GM21423 (cell line): ENCODE measurements around the gene OXT.
"Not testable (repeated sequence)": the region's sequence is repeated elsewhere in the genome, so short reads cannot be mapped to it uniquely, and the experiment has no call there.

Experiments used
- ATAC-seq: cut with Tn5 transposase; IDR thresholded peaks from one replicate; pipeline ENCODE4 v1.9.1; 2021; ENCODE audit warnings: mild to moderate bottlenecking, moderate library complexity; ENCODE audit not compliant: unreplicated experiment

The OXT gene

GRCh38 chr20:3047486-3048419, 23.7 kb upstream of the OXT start:
- ATAC-seq: no peak

- no peak for ATAC-seq
These were observed 19.9 kb upstream of the OXT start for GRCh38 chr20:3051385-3052019.

DNA sequence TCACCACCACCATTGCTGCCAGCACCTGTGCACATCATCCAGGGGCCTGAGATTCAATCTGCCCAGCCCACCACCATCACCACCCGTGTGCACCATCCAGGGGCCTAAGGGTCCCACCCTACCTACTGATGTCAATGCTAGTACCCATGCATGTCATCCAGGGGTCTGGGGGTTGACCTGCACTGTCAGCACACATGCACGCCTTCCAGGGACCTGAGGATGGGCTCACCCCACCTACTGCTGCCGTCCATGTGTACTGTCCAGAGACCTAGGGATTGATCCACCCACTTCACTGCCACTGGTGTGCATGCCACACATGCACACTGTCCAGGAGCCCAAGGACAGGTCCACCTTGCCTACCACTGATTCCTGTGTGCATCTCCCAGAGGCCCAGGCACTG, 11.9 kb upstream of the OXT start:
- ATAC-seq: no peak

DNA sequence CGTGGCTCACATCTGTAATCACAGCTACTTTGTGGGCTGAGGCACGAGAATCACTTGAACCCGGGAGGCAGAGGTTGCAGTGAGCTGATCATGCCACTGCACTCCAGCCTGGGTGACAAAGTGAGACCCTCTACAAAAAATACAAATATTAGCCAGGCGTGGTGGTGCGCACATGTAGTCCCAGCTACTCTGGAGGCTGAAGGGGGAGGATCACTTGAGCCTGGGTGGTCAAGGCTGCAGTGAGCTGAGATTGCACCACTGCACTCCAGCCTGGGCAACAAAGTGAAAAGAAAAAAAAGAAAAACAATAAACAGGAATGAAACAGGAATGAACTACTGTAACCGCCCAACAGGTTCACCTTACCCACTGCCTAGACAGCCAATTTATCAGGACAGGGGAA, 7.3 kb upstream of the OXT start:
- ATAC-seq: not testable (repeated sequence)

DNA sequence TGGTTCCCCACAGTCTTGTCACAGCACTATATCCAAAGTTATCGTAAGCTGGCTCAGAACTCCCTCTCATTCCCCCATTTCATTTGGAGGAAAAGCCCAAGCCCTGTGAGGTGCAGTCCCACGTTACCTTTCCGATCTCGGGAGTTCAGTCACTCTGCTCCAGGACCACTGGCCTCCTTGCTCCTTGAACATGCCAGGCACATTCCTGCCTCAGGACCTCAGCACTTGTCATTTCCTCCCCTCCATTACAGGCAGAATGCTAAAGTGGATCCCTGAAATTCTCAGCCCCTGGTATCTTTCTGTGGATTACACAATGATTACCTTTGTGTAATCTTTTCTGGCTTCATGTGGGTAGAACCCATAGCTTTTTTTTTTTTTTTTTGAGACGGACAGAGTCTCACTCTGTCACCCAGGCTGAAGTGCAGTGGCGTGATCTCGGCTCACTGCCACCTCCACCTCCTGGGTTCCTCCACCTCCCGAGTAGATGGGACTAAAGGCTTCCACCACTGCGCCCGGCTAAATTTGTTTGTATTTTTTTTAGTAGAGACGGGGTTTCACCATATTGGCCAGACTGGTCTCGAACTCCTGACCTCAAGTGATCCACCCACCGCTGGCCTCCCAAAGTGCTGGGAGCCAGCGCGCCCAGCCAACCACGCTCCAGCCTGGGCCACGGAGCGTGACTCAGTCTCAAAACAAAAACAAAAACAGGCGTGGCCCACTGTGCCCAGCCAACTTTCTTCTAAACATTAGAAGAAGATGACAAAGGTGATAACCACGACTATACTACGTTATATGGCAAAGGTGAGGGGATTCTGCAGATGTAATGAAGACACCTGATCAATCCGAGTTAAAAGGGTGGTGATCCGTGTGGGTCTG, 4.0 kb upstream of the OXT start:
- no peak for ATAC-seq

DNA sequence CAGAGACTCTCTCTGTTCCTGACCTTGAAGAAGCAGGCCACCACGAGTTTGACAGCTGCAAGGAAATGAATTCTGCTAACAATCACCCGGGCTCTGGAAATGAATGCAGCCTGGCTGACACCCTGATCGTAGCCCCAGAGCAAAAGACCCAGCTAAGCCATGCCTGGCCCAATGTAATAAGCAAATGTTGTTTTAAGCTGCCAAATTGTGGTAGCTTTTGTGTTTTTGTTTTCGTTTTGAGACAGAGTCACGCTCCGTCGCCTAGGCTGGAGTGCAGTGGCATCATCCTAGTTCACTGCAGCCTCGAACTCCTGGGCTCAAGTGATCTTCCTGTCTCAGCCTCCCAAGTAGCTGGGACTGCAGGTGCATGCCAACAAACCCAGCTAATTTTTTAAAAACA, 3.3 kb upstream of the OXT start:
- ATAC-seq: no peak

GRCh38 chr20:3068986-3069900, 2.2 kb upstream of the OXT start:
- ATAC-seq: no peak

- no peak for ATAC-seq
These were observed 695 bp upstream of the OXT start for GRCh38 chr20:3070725-3071124.

GRCh38 chr20:3071266-3071609, 182 bp upstream of the OXT start:
- no peak for ATAC-seq

DNA sequence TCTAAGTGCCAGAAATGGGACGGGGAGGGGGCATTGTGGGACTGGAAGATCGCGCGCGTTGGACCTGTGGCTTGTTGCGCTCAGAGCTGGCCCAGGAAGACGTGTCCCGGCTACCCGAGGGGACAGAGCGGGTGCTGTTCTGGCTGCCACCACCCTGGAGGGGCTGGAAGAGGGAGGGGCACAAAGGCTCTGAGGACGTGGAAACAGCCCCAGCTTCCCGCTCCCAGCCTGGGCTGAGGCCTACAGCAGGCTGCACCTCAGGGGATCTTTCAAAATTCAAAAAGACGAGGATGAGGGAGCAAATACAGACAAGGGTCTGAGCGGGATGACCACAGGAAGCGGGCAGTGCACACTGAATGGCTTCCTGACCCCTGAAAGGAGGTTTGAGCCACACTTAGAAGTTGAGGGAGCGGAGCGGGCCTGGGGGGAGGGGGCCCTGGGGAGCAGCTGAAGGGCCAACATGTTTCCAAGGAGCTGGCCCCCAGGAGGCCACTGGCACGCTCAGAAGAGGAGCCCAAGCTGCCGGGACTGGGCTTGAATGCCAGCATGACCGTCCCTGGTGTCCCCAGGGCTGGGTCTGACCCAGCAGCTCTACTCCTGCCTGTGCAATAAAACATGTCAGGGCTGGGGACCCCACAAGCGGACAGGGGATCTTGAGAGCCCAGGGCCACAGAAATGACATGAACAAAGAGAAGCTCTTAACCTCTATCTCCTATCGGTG, 1.3 kb downstream of the OXT start:
- no peak for ATAC-seq

DNA sequence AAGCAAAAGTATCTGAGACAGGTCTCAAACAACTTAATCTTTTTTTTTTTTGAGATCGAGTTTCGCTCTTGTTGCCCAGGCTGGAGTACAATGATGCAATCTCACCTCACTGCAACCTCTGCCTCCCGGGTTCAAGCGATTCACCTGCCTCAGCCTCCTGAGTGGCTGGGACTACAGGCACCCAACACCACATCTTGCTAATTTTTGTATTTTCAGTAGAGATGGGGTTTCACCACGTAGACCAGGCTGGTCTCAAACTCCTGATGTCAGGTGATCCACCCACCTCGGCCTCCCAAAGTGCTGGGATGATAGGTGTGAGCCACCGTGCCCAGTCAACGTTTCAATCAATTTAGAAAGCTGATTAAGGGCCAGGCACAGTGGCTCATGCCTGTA, 1.8 kb downstream of the OXT start:
- ATAC-seq: not testable (repeated sequence)

DNA sequence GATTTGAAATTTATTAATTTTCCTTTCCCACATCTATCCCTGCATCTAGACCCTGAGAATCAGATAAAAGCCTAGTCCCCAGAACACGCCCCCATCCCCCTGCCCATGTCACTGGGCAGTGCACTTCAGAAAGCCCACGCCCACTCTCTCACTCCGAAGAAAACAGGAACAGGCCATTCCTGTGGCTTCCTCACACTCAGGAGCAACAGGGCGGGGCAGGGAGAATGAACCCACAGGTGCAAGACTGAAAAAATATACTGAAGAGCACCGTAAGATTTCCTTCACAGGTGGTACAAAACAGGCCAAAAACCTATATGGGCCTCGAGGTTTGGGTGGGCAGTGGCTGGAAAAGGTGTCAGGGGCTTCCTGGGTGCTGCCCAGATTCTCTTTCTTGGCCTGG, 3.4 kb downstream of the OXT start:
- ATAC-seq: no peak

DNA sequence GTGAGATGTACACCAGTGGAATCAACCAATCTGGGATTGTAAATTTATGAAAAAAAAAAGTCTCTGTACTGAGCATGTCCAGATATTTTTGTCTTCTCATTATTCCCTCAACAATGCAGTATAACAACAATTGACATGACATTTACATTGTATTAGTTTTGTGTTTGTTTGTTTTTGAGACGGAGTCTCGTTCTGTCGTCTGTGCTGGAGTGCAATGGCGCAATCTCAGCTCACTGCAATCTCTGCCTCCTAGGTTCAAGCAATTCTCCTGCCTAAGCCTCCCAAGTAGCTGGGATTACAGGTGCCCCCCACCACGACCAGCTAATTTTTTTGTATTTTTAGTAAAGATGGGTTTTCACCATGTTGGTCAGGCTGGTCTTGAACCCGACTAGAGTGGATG, 3.9 kb downstream of the OXT start:
- not testable (repeated sequence) for ATAC-seq

DNA sequence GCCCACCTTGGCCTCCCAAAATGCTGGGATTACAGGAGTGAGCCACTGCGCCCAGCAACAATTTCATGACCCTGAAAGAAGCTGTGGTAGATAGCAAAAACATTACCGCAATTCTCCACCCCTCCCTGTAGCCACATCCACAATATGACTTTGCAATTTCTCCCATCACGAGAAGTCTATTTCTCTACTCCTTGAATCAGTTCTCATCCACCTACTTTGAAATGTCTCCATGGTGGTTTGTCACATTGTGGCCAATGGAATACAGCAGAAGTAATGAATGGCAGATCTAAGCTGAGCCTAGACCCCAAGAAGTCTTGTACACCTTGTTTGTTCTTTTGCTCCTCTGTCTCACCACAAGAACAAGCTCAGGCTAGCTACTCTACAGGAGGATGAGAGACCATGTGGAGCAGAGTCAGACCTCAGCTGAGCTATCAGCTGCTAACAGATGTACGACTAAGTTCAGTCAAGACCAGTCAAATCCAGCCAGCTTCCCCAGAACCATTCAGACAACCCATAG, 6.3 kb downstream of the OXT start:
- no peak for ATAC-seq

GRCh38 chr20:3080939-3081388, 9.5 kb downstream of the OXT start:
- ATAC-seq: no peak

DNA sequence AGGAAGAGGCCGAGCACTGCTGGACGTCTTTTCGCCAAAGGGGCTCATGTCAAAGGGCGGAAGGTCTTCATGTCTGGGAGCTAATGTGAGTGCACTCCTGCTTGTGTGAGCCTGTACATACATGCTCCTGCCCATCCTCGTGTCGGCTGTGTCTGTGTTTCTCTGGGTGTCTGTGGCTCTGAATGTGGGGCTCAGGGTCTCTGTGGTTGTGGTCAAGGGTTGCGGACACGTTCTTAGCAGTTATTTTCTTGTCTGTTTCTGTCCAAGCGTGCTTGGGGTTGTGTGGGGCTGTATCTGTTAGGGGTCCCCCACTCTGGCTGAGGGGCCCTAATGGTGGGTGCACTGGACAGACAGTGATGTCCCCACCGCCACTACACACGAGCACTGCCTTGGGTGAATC, 10.2 kb downstream of the OXT start:
- ATAC-seq: no peak

DNA sequence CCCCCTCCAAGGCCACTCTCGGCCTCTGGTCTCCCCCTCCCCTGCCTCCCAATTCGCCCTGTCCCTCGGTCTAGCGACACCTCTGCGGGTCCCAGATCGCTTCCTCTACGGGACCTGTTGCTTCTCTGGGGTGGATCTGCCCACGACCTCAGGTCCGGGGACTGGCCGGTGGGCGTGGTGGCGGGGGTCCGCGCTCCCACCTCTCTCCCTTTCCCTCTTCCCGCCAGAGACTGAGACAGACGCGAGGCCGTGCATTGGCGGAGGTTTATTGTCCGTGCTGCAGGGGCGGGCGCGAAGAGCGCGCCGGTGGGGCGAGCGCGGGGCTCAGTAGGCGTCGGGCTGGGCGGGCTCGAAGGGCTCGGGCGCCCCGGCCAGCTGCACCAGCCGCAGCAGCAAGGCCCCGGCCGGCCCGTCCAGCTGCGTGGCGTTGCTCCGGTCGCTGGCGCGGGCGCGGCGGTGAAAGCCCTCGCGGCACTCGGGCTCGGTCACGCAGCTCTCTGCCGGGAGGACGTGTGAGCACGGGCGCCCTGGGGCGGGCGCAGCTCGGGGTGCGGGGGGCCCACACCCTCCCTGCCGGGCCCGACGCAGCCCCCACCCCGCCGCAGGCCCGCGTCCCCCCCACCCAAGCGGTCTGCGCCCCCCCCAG, 11.0 kb downstream of the OXT start:
- ATAC-seq: no peak

- ATAC-seq: no peak
These were observed 11.8 kb downstream of the OXT start for GRCh38 chr20:3082955-3083952.
